Left lung (tissue), 10 donors: ENCODE results near the gene PRKCE. TPM values are rescaled to one million over a fixed set of nuclear protein-coding genes. Genes with fewer than 3 reads are reported as not detected.

Experiments
- ATAC-seq: fragments of 200-7000 bp; cut with Tn5 transposase; one replicate; pipeline ENCODE4 v1.9.1; 2020; ENCODE audit warnings: moderate library complexity
- DNase-seq, 4 donors: peaks; one replicate each; pipeline ENCODE4 v3.0.0-alpha.2; 2013 to 2020
- H3K27ac ChIP-seq, 2 donors: fragments of 200-600 bp; sonication (generic) in 1 of 2; one replicate each; pipeline versions ENCODE4 v1.5.0 to v1.8.0; 2020 to 2021
- H3K27me3 ChIP-seq, 2 donors: fragments of 200-600 bp; sonication (generic) in 1 of 2; one replicate each; pipeline versions ENCODE4 v1.5.0 to v1.8.0; 2020 to 2021
- H3K36me3 ChIP-seq, 2 donors: fragments of 200-600 bp; sonication (generic) in 1 of 2; one replicate each; pipeline versions ENCODE4 v1.5.0 to v1.8.0; 2020 to 2021
- H3K4me1 ChIP-seq, 2 donors: fragments of 200-600 bp; one replicate each; pipeline ENCODE4 v1.8.0; 2021
- H3K4me3 ChIP-seq, 2 donors: fragments of 200-600 bp; sonication (generic) in 1 of 2; one replicate each; pipeline versions ENCODE4 v1.5.0 to v1.8.0; 2020 to 2021; ENCODE audit warnings: mild to moderate bottlenecking in 1 of 2
- H3K9me3 ChIP-seq, 2 donors: fragments of 200-600 bp; sonication (generic) in 1 of 2; one replicate each; pipeline versions ENCODE4 v1.5.0 to v1.8.0; 2020 to 2021
- intact Hi-C, 2 donors: fragments of 100-400 bp; cut with DNase I; formaldehyde crosslinking; loops; one replicate each; pipeline versions ENCODE4 v1.11.2 to v1.14.2; 2022
- polyA plus RNA-seq, 6 donors: library from polyadenylated mRNA; unstranded; fragments of 120-200 nt; gene quantifications; one replicate each; pipeline ENCODE4 v1.2.1, GENCODE V29; 2013; ENCODE audit not compliant: insufficient read length in 6 of 6
- total RNA-seq, 2 donors: library from RNA; stranded (reverse); fragmentation: NEBNext Ultra II Directional; extraction: Animal tissue kit (Norgen Biotek cat#: 25700); gene quantifications; one replicate each; pipeline ENCODE4 v1.2.1, GENCODE V29; 2021
- TF ChIP-seq, protein P1 (sequence below), 2 donors: fragments of 200-600 bp; sonication (generic) in 1 of 2; IDR thresholded peaks; one replicate each; pipeline versions ENCODE4 v1.5.0 to v1.8.0; 2021; ENCODE audit warnings: antibody characterized with exemption in 2 of 2
- donor health status: DM: no; HTN: yes; CAD: no.
- donor health status: DM: no; HTN: no; CAD: no.

The PRKCE gene
- total and polyA plus RNA-seq, 8 donors, result 12.0 to 56.9 (median 14.7) TPM

DNA sequence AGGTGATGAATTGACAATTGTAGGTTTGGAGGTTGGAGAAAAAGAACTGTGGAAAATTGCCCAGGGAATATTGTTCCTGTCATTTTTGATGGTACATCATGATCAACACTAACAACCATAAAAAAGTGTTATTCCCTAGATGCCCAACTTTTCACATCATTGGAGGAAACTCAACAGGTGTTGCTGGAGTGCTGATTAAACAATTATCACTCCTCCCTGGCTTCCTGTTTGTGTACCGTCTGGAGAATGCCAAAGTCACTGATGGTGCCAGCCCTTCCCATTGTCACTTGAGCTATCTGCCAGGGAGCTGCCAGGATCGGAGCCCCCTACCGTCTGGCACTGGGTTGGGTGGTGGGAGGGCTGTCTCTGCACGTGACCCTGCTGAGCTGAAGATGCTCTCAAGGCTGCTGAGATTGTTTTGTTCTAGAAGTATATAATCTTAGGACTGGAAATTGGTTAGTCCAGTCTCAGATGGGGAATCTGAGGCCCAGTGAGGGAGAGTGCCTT lies 156.9 kb downstream of the PRKCE start:
- DNase-seq (no peak), ATAC-seq (no peak)
- TF ChIP-seq, protein P1, sequence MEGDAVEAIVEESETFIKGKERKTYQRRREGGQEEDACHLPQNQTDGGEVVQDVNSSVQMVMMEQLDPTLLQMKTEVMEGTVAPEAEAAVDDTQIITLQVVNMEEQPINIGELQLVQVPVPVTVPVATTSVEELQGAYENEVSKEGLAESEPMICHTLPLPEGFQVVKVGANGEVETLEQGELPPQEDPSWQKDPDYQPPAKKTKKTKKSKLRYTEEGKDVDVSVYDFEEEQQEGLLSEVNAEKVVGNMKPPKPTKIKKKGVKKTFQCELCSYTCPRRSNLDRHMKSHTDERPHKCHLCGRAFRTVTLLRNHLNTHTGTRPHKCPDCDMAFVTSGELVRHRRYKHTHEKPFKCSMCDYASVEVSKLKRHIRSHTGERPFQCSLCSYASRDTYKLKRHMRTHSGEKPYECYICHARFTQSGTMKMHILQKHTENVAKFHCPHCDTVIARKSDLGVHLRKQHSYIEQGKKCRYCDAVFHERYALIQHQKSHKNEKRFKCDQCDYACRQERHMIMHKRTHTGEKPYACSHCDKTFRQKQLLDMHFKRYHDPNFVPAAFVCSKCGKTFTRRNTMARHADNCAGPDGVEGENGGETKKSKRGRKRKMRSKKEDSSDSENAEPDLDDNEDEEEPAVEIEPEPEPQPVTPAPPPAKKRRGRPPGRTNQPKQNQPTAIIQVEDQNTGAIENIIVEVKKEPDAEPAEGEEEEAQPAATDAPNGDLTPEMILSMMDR (IDR thresholded peaks at IDR 0.05), result no peak
- H3K27ac ChIP-seq, result no peak overlapping the region
- H3K4me1 ChIP-seq, result peaks cover 0 to 12% of the 10 kb centered on the region in 2 donors
- intact Hi-C loops, result no loop called here
- H3K36me3 ChIP-seq, result no peaks in the 10 kb centered on the region
- no peaks in the 10 kb centered on the region for H3K9me3 ChIP-seq
- no peaks in the 10 kb centered on the region for H3K27me3 ChIP-seq
- no peak overlapping the region for H3K4me3 ChIP-seq

GRCh38 chr2:45809205-45809604 lies 157.7 kb downstream of the PRKCE start:
- Histone ChIP-seq H3K4me3 (no peak overlapping the region), H3K9me3 (no peaks in the 10 kb centered on the region), H3K27me3 (no peaks in the 10 kb centered on the region), H3K4me1 (peaks cover 0 to 18% of the 10 kb centered on the region in 2 donors), H3K36me3 (no peaks in the 10 kb centered on the region), H3K27ac (no peak overlapping the region)
- DNase-seq (no peak), ATAC-seq (no peak)
- TF ChIP-seq, protein P1 (IDR thresholded peaks at IDR 0.05), result no peak
- intact Hi-C loops, result no loop called here

GRCh38 chr2:45812011-45812500 lies 160.6 kb downstream of the PRKCE start:
- ATAC-seq, result no peak
- H3K36me3 ChIP-seq, result no peaks in the 10 kb centered on the region
- peaks cover 0 to 27% of the 10 kb centered on the region in 2 donors for H3K4me1 ChIP-seq
- intact Hi-C loops, result no loop called here
- TF ChIP-seq, protein P1 (IDR thresholded peaks at IDR 0.05), result no peak
- no peak overlapping the region for H3K27ac ChIP-seq
- H3K27me3 ChIP-seq, result no peaks in the 10 kb centered on the region
- H3K4me3 ChIP-seq, result no peak overlapping the region
- DNase-seq, result no peak
- H3K9me3 ChIP-seq, result no peaks in the 10 kb centered on the region

DNA sequence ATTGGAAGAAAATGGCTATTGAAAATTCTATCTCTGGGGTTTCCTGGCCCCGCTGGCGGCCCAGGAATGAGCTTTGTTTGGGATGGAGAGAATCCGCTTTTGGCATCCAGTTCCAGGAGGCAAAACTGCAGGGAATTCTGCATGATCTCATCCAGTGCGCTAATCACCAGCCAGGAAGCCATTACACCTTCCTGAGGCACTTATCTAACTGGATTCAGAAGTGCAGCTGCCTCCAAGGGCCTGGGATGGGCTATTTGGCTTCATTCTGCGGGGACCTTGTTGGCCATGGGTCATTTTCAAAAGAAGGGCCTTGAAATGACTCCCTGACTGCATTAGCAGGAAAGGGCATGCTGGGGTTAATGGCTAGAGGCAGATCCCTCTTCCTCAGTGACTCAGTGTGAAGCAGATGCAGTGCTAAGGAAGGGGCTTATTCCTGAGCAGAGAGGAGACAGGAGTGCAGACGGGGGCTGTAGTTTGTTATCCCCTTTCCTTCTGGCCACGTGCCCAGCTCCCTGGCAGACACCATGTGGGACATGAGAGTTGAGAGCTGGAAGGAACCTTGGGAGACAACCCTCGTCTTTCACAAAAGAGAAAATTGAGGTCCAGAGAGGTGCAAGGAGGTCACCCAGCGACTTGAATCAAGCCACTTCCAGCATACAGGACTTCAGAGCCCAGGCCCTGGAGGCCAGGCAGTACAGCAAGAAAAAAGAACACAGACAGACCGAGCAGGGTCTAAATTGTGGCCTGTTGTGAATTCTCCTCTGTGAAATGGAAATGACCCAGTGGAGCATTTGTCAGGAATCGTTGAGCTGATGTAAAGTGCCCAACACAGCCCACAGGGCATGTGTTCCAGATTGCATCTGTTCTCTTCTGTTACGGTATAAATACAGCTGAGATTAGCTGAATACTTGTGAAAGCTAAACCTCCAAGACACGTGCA lies 161.8 kb downstream of the PRKCE start:
- Histone ChIP-seq H3K4me3 (no peak overlapping the region), H3K36me3 (no peaks in the 10 kb centered on the region), H3K4me1 (peaks cover 0 to 36% of the 10 kb centered on the region in 2 donors), H3K27ac (peak overlapping the region in 1 of 2 donors; percentile 33), H3K27me3 (no peaks in the 10 kb centered on the region), H3K9me3 (no peaks in the 10 kb centered on the region)
- DNase-seq (peak in 1 of 4 donors; percentile 50), ATAC-seq (peak; percentile 28)
- intact Hi-C loops, result no loop called here
- TF ChIP-seq, protein P1 (IDR thresholded peaks at IDR 0.05), result no peak

- Histone ChIP-seq H3K27me3 (no peaks in the 10 kb centered on the region), H3K27ac (no peak overlapping the region), H3K36me3 (no peaks in the 10 kb centered on the region), H3K4me1 (peaks cover 2 to 49% of the 10 kb centered on the region in 2 donors), H3K9me3 (no peaks in the 10 kb centered on the region), H3K4me3 (no peak overlapping the region)
- no peak for ATAC-seq
- no peak for DNase-seq
- TF ChIP-seq, protein P1 (IDR thresholded peaks at IDR 0.05), result no peak
- intact Hi-C loops, result no loop called here
These were observed 163.0 kb downstream of the PRKCE start for GRCh38 chr2:45814488-45814887.
